Measurements from ENCODE around the gene NXF3.

Gene NXF3

DNA sequence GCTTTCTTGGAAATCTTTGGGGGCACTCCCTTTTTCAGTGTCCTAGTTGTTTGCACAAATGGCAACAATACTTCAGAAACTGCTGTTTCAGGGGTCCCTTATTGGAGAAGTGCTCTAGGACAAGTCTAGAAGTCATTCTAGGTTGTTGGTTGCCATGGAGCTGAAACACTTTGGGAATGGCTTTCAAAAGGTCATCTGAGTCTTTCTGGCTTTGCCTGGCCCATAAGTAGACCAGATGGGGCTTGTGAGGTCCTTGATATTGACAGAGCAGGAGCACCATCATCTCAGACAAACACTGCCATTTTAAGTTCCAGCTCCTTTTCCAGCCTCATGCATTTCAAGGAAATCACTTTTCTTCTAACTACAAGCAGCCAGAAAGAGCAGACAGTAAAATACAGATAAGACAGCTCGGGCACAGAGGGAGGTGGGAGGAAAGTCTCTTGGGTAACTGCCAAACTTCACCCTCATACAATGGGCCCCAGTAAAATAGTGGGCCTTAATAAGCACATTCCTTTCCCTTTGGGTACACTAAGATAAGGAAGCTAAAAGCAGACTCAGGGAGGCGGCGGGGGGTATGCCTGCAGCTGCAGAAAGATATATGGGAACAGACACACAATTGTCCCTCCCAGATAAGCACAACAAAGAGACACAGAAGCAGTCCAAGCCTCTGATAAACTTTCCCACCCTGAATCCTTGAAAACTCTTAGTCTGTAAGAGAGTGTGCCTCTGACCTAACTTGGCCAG is 8.5 kb upstream of the NXF3 start:
- no peaks in the 10 kb centered on the region for H3K27me3 ChIP-seq (replicated peaks)
- TF ChIP-seq, protein P1, sequence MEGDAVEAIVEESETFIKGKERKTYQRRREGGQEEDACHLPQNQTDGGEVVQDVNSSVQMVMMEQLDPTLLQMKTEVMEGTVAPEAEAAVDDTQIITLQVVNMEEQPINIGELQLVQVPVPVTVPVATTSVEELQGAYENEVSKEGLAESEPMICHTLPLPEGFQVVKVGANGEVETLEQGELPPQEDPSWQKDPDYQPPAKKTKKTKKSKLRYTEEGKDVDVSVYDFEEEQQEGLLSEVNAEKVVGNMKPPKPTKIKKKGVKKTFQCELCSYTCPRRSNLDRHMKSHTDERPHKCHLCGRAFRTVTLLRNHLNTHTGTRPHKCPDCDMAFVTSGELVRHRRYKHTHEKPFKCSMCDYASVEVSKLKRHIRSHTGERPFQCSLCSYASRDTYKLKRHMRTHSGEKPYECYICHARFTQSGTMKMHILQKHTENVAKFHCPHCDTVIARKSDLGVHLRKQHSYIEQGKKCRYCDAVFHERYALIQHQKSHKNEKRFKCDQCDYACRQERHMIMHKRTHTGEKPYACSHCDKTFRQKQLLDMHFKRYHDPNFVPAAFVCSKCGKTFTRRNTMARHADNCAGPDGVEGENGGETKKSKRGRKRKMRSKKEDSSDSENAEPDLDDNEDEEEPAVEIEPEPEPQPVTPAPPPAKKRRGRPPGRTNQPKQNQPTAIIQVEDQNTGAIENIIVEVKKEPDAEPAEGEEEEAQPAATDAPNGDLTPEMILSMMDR (IDR thresholded peaks at IDR 0.05; ENCODE audit: low read depth, low read length, missing control alignments) = no peak
- peak; percentile 5 for DNase-seq
- H3K36me3 ChIP-seq (replicated peaks) = no peaks in the 10 kb centered on the region
- no peak overlapping the region for H3K27ac ChIP-seq
- in situ Hi-C loops (cut with HindIII; ENCODE audit: low pct_ligation_motif_present, low sequenced_read_pairs) = no loop called here
- no peak overlapping the region for H3K4me3 ChIP-seq (ENCODE audit: low read depth, low read length)

DNA sequence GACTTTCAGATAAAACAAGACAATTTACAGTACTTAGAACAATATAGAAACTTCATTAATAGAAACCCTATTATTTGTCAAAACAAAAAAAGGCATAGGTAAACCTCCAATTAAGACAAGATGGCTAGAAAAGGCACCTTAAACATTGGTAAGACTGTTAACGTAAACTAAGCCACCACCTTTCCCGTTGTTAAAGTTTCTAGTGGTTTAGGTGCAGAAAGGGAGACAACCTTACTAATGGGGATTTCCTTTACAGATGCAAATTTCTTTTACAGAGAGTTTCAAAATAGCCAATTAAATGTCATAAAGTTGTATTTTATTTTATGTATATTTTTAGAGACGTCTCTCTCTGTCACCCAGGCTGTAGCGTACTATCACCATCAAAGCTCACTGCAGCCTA is 7.5 kb upstream of the NXF3 start:
- no peak overlapping the region for H3K4me3 ChIP-seq (ENCODE audit: low read depth, low read length)
- no peaks in the 10 kb centered on the region for H3K27me3 ChIP-seq (replicated peaks)
- no peak for DNase-seq
- in situ Hi-C loops (cut with HindIII; ENCODE audit: low pct_ligation_motif_present, low sequenced_read_pairs) = no loop called here
- TF ChIP-seq, protein P1 (IDR thresholded peaks at IDR 0.05; ENCODE audit: low read depth, low read length, missing control alignments) = no peak
- no peak overlapping the region for H3K27ac ChIP-seq
- H3K36me3 ChIP-seq (replicated peaks) = no peaks in the 10 kb centered on the region

DNA sequence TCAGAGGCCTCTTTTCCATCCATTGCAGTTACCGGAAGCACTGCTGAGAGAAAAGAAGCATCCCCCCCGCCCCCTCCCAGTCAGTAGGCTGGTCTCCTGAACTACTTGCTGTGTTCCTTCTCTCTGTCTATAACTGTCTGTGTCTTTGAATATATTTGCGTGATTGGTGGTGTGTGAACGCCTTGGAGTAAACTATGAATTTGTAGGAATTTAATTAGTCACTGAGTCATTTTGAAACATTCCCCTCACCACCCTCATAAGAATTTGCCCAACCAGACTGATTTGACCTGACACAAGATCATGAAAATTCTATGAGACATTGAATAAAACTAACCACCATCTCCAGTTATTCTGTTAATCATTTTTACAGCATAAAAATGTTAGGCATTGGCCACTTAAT is 6.7 kb upstream of the NXF3 start:
- TF ChIP-seq, protein P1 (IDR thresholded peaks at IDR 0.05; ENCODE audit: low read depth, low read length, missing control alignments) = no peak
- no peaks in the 10 kb centered on the region for H3K36me3 ChIP-seq (replicated peaks)
- in situ Hi-C loops (cut with HindIII; ENCODE audit: low pct_ligation_motif_present, low sequenced_read_pairs) = no loop called here
- H3K27me3 ChIP-seq (replicated peaks) = no peaks in the 10 kb centered on the region
- no peak overlapping the region for H3K4me3 ChIP-seq (ENCODE audit: low read depth, low read length)
- no peak overlapping the region for H3K27ac ChIP-seq
- DNase-seq = no peak

DNA sequence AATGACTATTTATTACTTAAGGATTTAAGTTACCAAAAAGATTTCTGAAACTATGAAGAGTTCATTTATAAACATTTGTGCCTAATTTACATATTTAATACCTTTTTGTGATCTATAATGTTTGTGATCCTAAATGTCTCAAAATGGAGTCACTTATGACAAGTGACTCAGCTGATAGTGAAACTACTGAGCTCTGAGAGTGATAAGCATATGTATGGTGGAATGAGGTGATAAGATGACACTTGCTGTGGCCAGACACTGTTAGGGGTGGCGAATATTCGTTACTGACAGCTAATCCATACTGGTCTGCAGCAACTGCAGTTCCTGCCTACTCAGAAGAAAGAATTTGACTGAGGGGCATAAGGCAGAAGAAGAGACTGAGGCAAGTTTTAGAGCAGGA is 5.5 kb upstream of the NXF3 start:
- no peaks in the 10 kb centered on the region for H3K27me3 ChIP-seq (replicated peaks)
- no peak overlapping the region for H3K27ac ChIP-seq
- DNase-seq = no peak
- no peaks in the 10 kb centered on the region for H3K36me3 ChIP-seq (replicated peaks)
- no peak overlapping the region for H3K4me3 ChIP-seq (ENCODE audit: low read depth, low read length)
- TF ChIP-seq, protein P1 (IDR thresholded peaks at IDR 0.05; ENCODE audit: low read depth, low read length, missing control alignments) = no peak
- in situ Hi-C loops (cut with HindIII; ENCODE audit: low pct_ligation_motif_present, low sequenced_read_pairs) = no loop called here

DNA sequence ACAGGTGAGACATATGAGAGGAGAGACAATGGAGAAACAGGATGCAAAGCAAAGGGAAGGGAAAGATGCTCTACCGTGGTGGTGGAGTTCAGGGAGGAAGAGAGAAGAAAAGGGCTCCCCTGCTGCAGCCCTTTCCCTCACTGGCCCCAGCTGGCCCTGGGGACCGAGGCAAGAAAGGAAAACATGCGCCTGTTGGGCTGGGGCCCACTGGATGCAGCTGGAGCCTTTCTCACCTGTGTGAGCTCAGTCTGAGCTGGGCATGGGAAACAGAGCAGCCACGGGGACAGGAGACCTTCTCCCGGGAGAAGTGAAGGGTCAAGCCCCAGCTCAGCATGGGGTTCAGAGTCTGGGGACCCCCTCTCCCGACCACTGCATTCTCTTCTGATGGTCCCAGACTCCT is 11.9 kb downstream of the NXF3 start:
- no peaks in the 10 kb centered on the region for H3K27me3 ChIP-seq (replicated peaks)
- no peaks in the 10 kb centered on the region for H3K36me3 ChIP-seq (replicated peaks)
- in situ Hi-C loops (cut with HindIII; ENCODE audit: low pct_ligation_motif_present, low sequenced_read_pairs) = no loop called here
- no peak overlapping the region for H3K27ac ChIP-seq
- TF ChIP-seq, protein P1 (IDR thresholded peaks at IDR 0.05; ENCODE audit: low read depth, low read length, missing control alignments) = no peak
- no peak overlapping the region for H3K4me3 ChIP-seq (ENCODE audit: low read depth, low read length)
- DNase-seq = no peak

DNA sequence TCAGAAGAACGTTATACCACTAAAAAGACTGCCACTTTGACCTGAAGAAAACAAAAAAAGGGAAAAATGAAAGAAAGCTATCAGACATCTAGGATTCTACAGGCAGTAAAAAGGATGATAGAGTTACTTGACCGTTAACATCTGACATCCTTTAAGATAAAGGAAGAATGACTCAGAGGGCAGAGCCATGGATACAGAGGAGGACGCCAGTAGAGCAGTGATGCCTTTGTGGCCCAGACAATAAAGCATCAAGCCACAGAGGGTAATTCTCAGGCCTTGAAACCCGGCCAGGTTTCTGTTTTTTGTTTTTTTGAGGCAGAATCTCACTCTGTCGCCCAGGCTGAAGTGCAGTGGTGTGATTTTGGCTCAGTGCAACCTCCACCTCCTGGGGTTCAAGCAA is 19.5 kb downstream of the NXF3 start:
- peak; percentile 33 for DNase-seq
- H3K4me3 ChIP-seq (ENCODE audit: low read depth, low read length) = no peak overlapping the region
- in situ Hi-C loops (cut with HindIII; ENCODE audit: low pct_ligation_motif_present, low sequenced_read_pairs) = no loop called here
- TF ChIP-seq, protein P1 (IDR thresholded peaks at IDR 0.05; ENCODE audit: low read depth, low read length, missing control alignments) = no peak
- no peaks in the 10 kb centered on the region for H3K36me3 ChIP-seq (replicated peaks)
- no peak overlapping the region for H3K27ac ChIP-seq
- H3K27me3 ChIP-seq (replicated peaks) = no peaks in the 10 kb centered on the region

All from brain microvascular endothelial cell (primary cell).